IPS-NIHi7 (cell line): ENCODE measurements around the gene TYW1B.
"Not testable (repeated sequence)": the region's sequence is repeated elsewhere in the genome, so short reads cannot be mapped to it uniquely, and the experiment has no call there.

ENCODE experiments used
- DNase-seq: peaks from one replicate; pipeline ENCODE4 v3.0.0; 2012; ENCODE audit warnings: mixed read lengths; ENCODE audit errors: extremely low spot score

Gene TYW1B

DNA sequence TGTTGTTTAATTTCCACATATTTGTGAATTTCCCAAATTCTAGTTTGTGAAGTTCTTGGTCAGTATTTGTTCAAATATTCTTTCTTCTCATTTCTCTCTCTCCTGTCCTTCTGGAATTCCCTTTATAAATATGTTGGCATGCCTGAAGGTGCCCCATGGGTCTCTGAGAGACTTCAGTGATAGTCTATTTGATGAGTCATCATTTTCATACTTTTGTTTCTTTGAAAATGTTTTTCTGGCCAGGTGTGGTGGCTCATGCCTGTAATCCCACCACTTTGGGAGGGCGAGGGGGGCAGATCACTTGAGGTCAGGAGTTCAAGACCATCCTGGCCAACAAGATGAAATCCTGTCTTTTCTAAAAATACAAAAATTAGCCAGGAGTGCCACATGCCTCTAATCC lies 127.5 kb downstream of the TYW1B start:
- DNase-seq, result not testable (repeated sequence)

DNA sequence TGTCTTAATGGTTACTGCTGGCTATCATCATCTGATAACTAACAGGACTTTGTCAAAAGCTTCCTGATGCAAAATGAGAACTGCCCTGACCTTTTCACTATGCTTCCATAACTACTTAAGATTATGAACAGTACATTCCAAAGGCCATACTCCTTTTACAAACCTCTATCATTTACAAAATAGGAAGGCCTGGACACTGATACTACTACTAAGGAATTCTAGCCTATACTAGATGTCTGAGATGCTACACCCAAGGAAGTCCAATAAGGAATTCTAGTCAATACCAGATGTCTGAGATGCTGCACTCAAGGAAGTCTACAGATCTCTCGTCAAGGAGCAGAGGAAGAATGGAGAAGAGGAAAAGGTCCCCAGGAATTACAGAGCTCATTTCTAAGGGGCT lies 130.9 kb downstream of the TYW1B start:
- not testable (repeated sequence) for DNase-seq

DNA sequence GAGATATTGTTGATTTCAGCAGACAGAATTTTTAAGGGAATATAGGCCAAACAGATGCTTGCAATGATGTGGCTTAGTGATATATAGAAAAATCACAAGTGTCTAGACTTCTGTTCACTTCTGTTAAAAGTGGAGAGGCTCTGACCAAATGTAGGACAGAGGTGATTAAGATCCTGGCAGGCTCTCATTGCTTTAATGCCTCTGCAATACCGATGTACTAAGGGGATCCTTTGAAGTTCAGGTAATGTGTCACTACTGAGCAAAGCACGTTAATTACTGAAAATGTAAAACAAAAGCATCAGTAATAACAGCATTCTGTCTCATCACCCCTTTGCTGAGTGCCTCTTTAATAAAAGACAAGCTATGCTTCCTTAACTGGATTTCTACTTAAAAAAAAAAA lies 131.4 kb downstream of the TYW1B start:
- not testable (repeated sequence) for DNase-seq

DNA sequence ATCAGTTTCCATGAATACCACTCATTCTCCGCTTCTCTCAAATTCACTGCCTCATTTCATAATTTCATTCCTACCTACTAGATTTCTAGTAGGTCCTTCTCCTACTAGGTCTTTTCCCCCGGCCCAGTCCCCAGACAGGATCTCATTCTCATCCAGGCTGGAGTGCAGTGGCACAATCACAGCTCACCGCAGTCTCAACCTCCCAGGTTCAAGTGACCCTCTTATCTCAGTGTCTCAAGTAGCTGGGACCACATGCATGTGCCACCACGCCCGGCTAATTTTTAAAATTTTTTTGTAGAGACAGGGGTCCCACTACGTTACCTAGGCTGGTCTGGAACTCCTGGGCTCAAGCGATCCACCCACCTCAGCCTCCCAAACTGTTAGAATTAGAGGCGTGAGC lies 132.5 kb downstream of the TYW1B start:
- DNase-seq, result not testable (repeated sequence)

DNA sequence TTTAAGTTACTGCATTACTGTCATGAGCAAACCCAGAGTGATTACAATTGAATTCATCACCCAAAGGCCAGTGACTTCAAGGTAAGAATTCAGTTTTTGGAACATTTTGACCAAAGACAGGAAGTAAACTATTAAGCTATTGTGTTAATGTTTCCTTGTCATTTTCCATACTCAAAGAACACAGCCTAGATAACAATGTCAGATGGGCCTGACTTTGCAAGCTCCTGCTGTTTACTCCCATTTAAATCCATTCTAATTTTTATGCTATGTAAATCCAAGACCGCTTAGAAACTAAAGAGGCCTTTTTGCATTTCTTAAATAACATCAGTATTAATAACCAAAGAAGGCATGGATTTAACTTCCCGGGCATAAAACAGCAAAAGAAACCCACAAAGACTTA lies 136.6 kb downstream of the TYW1B start:
- not testable (repeated sequence) for DNase-seq

DNA sequence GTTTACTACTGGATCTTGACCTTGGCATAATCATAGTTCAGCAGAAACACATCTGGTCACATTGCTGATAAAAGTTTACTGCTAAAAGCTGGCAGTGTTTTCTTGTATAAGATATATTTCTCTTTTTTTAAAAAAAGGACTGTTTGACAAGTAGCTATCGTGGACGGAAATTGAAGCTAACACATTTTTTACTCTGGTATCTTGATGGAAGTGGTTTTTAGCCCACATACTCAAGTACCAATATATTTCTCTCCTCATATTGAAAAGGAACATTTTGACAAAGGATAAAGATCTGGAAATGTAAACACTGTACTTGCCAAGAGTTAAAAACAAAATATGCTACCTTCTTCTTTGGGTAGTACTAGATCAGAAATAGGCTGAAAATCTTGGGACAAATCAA lies 137.8 kb downstream of the TYW1B start:
- not testable (repeated sequence) for DNase-seq

DNA sequence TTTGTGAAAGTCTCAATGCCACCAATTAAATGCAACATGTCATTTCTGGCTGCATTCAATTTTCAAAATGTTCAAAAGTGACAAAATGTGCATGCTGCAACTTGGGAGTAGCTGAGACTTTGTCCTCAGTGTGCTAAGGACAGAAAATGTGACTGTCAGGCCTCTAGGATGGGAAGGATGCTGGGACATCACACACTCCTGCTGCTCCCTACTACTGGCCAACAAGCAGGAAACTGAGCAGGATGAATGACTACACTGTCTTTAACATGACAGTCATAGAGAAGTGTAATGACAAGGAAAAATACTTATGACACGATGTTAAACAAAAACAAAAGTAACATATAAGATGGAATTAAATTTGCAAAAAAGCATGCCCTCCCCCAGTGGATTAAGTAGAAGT lies 138.7 kb downstream of the TYW1B start:
- not testable (repeated sequence) for DNase-seq

DNA sequence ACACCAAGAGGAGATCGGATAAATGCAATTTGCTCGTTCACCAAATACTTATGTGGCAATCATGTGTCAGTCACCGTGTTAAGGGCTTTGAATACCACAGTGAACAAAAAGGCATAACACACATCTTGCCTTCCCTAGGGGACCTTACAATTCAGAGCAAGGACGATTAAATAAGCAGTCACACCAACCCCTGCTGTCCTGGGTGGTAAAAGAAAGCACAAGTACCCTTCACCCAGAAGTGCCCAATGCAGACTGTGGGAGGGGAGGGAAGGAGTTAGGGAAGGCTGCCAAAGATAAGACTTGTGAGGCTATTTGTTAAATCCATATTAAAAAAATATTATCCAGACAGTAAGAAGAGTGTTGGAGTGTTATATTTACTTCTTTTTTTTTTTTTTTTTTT lies 146.8 kb downstream of the TYW1B start:
- DNase-seq, result not testable (repeated sequence)

DNA sequence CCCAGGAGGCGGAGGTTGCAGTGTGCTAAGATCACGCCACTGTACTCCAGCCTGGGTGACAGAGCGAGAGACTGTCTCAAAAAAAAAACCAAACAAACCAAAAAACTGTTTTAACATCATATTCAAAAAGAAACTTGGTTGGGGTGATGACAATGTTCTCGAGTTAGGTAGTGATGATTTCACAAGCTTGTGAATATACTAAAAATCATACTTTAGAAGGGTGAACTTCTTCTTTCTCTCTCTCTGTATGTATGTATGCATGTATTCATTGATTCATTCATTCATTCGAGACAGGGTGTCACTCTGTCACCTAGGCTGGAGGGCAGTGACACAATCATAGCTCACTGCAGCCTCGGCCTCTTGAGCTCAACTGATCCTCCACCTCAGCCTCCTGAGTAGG lies 151.1 kb downstream of the TYW1B start:
- not testable (repeated sequence) for DNase-seq

DNA sequence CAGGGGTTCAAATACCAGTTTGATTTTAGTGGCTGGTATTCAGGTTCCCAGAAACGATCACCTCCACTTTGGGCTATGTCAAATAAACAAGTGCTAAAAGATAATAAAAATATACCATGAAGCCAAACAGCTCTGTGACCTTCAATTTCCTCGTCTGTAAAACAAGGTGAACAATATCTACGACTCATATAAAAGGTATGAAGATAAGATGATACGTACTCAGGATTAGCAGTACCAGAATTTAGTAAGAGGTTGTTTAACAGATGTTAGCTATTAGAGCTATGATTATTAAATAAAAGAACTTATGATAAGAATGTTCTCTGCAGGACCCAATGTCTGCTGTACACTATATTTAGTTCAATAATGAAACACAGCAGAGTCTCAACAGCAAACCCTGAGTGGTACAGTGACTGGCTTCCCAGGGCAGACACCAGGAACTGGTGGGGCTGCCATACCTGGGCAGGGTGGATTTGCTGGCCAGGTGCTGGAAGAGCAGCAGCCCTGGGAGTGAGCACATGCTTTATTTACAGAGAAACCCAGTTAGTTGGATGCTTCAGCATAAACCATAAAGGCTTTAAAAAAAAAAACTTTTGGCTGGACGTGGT lies 151.8 kb downstream of the TYW1B start:
- not testable (repeated sequence) for DNase-seq

DNA sequence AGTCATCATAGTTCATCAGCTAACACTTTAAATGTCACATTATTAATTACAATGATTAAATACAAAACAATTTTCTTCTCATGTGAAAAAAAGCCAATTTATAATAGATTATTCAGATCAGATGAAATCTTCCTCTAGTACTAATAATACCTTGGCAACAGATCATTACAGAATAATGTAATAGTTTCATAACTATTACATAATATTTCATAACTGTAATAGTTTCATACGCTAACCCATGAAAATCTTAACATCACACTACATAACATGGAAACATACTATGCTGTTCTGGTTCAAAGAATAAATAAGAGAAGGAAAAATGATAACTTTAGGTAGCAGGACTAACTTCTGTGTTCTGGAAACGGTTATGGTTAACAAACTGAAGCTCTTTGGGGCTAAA lies 152.3 kb downstream of the TYW1B start:
- DNase-seq, result not testable (repeated sequence)

DNA sequence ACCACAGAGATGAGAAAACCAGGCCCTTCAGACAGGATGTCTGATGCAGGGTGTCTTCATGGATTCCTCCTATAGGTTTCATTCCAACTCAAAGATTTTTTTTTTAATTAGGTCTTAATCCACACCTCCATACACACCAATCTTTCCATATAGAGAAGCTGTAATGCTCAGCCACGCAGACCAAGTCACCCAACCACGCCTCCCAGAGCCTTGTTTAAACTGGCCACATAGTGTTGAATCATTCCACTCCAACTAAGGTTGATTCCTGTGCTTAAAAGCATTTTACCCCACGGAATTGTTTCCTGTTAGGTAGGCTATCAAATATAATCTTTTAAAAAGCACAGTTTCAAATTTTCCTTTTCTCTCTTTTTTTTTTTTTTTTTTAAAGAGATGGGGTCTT lies 153.6 kb downstream of the TYW1B start:
- no peak for DNase-seq

DNA sequence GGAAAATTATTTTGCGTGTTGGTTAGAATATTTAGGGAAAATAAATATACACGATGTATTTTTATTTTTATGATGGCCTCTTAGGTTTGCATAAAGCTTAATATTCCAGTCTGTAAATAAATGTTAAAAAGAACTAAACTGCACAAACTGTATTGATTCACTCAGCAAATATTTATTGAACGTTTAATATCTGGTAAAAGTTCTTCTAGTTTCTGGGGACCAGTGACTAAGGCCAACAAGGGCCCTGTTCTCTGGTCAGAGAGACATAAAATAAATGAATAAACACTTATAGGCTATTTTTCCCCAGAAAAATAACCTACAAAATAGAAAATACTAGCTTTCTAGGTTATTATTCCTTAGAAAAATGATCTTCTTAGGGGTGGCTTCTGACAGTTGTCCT lies 157.2 kb downstream of the TYW1B start:
- not testable (repeated sequence) for DNase-seq

DNA sequence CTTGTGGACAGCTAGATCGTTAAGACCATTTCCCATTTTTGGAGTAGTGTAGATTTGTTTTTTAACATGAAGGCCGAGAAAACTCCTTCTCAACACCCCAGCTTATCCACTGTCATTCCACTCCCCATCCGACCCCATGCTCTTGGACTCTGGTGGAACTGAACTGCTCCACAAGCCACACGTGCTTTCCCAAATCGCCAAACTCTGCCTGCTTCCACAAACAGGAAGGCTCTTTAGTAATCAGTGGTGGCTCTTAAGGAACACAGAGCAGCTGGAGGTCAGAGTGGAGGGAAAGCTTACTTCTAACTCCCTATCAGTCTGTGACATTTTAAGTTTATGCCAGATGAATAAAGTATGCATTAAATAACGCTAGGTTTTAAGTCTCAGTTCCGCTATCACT lies 159.6 kb downstream of the TYW1B start:
- DNase-seq, result not testable (repeated sequence)

DNA sequence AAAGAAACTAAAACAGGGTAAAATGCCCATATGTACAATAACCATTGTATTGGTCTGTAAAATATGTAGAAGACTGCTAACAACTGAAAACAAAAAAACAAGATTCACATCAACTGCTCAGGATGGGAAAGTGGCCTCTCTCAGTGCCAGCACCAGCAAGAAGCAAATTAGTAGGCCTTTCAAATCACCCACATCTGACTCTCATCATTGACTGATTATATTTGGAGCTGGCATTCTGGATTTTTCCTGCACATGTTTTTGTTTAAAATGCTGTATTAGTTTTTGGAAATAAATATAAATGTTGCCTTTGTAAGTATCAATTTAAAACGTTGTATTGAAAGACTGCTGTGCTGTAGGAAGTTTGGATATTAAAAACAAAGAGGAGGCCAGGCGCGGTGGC lies 161.0 kb downstream of the TYW1B start:
- not testable (repeated sequence) for DNase-seq

DNA sequence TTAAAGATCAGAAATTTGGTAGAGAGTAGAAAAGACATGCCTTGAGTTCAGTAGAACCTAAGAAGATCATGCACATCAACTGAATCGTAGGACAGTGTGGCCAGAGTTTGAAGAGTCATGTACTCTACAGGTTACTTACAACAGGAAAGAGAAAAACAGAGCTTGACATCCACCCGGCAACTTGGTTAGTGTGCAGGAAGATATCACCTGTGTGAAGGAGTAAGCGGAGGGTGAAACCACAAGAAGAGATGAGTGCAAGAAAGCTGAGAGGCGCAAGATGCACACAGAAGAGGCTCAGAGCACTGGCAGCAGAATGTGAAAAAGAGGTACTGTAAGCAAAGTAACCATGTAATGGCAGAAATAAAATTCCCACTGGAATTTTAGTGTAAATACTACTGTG lies 179.4 kb downstream of the TYW1B start:
- not testable (repeated sequence) for DNase-seq

DNA sequence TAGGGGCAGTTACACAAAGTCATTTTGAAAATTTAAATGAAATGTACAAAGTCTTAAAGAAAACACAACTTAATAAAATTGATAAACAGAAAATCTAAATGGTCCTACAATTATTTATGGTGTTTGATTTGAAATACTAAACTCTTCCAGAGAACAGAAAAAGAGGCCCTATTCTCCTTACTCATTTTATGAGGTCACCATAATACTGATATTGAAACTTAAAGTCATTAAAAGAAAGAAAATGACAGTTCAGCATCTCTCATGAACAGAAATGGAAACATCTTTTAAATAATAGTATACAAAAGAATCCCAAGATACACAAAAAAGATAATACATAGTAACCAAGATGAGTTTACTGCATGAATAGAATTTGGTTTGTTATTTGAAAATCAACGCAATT lies 184.3 kb downstream of the TYW1B start:
- DNase-seq, result not testable (repeated sequence)

DNA sequence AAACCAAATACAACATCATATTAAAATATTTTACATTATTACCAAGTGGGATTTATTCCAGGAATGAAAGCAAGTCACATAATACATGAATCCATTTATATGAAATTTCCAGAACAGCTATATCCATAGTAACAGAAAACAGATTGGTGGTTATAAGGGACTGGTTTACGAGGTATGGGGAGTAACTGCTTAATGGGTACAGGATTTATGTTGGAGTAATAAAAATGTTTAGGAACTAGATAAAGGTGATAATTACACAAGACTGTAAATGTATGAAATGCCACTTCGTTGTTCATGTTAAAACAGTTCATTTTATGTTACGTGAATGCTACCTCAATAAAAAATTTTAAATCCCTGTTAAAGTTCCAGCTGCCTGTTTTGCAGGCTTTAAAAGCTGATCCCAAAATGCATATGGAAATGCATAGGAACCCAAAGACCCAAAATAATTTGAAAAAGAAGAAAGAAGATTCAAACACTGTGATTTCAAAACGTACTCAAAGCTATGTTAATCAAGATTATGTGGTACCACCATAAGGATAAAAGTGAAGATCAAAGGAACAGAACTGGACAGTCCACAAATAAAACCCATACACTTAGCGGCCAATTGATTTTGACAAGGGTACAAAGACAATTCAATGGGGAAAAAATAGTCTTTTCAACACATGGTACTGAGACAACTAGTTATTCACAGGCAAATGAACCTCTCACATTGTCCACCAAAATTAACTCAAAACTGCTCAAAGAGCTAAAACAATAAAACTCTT lies 186.3 kb downstream of the TYW1B start:
- DNase-seq, result not testable (repeated sequence)

DNA sequence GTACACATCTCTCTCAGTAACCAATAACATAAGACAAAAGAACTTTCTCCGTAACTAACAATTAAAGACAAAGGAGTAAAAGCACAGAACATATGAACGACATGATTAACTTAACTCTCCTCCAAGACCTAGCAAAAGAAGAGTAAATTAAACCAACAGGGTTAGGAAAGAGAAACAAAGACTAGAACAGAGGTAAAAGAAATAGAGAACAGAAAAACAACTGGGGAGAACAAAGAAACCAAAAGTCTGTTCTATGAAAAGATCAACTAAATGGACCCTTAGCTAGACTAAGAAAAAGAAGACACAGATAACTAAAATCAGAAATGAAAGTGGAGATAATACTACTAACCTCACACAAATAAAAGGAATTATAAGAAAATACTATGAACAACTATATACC lies 187.3 kb downstream of the TYW1B start:
- DNase-seq, result not testable (repeated sequence)

DNA sequence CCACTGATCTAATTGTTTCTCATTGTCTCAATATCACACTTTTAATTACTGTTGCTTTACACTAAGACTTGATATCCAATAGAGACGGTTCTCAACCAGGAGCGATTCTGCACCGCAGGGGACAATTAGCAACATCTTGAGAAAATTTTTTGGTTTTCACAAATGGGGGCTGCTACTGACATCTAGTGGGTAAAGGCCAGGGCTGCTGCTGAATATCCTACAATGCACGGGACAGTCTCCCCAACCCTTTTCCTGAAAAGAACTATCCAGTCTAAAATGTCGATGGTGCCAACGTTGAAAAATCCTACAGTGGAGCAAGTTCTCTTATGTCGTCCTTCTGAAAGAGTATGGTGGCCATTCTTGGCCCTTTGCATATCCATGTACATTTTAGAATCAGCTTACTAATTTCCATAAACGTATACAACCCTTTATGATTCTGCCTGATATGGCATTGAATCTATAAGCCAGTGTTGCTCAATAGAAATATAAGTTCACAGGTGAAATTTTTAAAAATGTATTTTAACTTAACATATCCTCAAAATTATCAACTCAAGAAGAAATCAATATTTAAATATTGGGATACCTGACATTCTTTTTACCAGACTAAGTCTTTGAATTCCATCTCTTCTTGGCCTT lies 192.6 kb downstream of the TYW1B start:
- not testable (repeated sequence) for DNase-seq

DNA sequence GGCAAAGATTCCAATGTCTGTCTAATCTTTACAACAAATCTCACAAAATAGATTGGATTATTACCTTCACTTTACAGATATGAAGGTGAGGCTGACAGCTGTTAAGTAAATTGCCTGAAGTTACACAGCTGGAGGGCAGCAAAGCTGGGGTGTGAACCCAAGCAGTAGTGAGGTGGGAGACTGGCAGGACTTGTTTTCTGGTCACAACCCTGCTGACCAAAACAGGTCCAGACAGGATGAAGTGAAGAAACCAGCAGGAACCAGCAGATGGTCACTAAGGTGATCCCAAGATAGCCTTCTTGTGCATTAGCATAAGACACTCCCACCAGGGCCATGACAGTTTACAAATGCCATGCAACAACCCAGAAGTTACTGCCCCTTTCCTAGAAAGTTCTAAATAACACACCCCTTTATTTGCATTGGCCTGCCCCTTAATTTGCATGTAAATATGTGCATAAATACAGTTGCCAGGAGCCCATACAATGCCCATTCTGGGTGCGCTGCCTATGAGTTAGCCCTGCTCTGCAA lies 195.2 kb downstream of the TYW1B start:
- DNase-seq, result not testable (repeated sequence)

DNA sequence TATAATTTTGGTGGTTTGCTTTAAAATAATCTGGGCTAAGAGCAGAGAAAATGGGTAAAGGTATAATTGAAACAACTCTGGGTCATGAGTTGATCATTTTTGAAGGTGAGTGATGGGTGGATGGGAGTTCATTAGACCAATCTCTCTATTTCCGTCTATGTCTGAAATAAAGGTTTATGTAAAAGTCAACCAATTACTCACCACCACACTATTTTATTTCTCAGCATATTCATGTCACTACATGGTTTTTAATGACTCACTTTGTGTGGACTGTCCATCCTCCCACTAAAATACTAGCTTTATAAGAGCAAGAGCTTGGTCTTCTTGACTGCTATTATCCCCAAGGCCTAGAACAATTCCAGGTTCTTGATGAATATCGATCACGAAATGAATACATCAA lies 199.6 kb downstream of the TYW1B start:
- not testable (repeated sequence) for DNase-seq
